Large intestine (tissue), 3 donors: Measurements from ENCODE around the gene DBX1. TPM values are rescaled to one million over a fixed set of nuclear protein-coding genes. Genes with fewer than 3 reads are reported as not detected.
A peak's percentile ranks its signal among the peaks of the same experiment; 100 is the strongest.
"Not testable (repeated sequence)": the region's sequence is repeated elsewhere in the genome, so short reads cannot be mapped to it uniquely, and the experiment has no call there.

Experiments used
- DNase-seq, 2 donors: peaks; one replicate each; pipeline versions ENCODE4 v3.0.0 to v3.0.0-alpha.2; 2013
- H3K27ac ChIP-seq: one replicate; pipeline ENCODE4 v1.5.1; 2013; ENCODE audit warnings: low read length
- H3K27me3 ChIP-seq: 2 replicates; pipeline ENCODE4 v1.6.1; 2013; ENCODE audit warnings: low read length; ENCODE audit not compliant: control insufficient read depth, insufficient read depth
- H3K36me3 ChIP-seq: 2 replicates; pipeline ENCODE4 v1.6.1; 2013; ENCODE audit warnings: low read length; ENCODE audit not compliant: control insufficient read depth, insufficient read depth
- H3K4me1 ChIP-seq: one replicate; pipeline ENCODE4 v1.6.1; 2013; ENCODE audit warnings: low read length; ENCODE audit not compliant: control insufficient read depth, insufficient read depth
- H3K4me3 ChIP-seq: one replicate; pipeline ENCODE4 v1.5.1; 2013; ENCODE audit warnings: low read length
- H3K9me3 ChIP-seq: one replicate; pipeline ENCODE4 v1.6.1; 2013; ENCODE audit warnings: mild to moderate bottlenecking, low read depth, low read length, moderate library complexity; ENCODE audit not compliant: control insufficient read depth
- WGBS: methylation state at CpG from one replicate; pipeline ENCODE4 v1.1.5; 2013; ENCODE audit warnings: low lambda C conversion rate; ENCODE audit not compliant: insufficient coverage; 5-methylcytosine and 5-hydroxymethylcytosine counted together
- polyA plus RNA-seq: library from polyadenylated mRNA; unstranded; fragments of 120-200 nt; gene quantifications from one replicate; pipeline ENCODE4 v1.2.1, GENCODE V29; 2013

DBX1 gene
- polyA plus RNA-seq, 1 donor = not detected

DNA sequence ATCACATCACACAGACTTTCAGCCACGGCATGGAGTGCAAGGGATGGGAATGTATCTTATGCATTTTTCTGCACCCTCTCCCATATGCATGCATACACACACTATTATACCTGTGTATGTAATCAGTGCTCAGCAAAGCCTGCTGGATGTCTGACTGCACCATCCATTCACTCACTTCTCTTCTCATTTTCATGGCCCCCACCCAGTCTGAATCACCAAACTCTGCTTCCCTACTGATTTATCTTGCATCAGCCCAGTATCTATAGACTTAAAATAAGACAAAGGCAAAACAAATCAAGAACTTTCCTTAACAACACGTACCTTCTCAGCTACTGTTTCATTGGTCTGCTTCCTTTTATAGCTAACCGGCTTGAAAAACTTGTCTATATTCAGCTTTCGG lies 21.6 kb downstream of the DBX1 start:
- Histone ChIP-seq H3K4me1 (no peaks in the 10 kb centered on the region), H3K4me3 (no peak overlapping the region), H3K27ac (no peak overlapping the region), H3K36me3 (no peaks in the 10 kb centered on the region), H3K9me3 (no peaks in the 10 kb centered on the region), H3K27me3 (peaks cover 7% of the 10 kb centered on the region)
- no peak for DNase-seq
- 86% methylated on average over 3 of the region's 4 CpGs for WGBS

DNA sequence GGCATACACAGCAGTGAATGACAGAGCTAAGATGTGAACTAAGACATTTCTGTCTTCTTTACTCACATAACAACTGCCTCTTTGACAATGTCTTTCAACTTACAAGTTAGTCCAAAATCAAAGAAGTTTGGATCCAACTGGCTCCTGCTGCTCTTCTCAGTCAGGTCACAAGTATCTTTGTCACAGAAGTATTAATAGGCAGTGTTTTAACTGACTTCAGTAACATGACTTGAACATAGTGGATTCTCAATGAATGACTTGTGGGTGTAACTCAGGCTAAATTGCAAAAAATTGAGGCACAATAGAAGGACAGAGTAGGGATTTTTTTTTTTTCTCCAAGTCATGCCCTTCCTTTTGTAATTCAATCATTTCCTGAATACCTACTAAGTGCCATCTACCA lies 22.6 kb downstream of the DBX1 start:
- H3K4me3 ChIP-seq = no peak overlapping the region
- H3K4me1 ChIP-seq = no peaks in the 10 kb centered on the region
- peaks cover 7% of the 10 kb centered on the region for H3K27me3 ChIP-seq
- H3K9me3 ChIP-seq = no peaks in the 10 kb centered on the region
- H3K36me3 ChIP-seq = no peaks in the 10 kb centered on the region
- no peak for DNase-seq
- H3K27ac ChIP-seq = no peak overlapping the region

DNA sequence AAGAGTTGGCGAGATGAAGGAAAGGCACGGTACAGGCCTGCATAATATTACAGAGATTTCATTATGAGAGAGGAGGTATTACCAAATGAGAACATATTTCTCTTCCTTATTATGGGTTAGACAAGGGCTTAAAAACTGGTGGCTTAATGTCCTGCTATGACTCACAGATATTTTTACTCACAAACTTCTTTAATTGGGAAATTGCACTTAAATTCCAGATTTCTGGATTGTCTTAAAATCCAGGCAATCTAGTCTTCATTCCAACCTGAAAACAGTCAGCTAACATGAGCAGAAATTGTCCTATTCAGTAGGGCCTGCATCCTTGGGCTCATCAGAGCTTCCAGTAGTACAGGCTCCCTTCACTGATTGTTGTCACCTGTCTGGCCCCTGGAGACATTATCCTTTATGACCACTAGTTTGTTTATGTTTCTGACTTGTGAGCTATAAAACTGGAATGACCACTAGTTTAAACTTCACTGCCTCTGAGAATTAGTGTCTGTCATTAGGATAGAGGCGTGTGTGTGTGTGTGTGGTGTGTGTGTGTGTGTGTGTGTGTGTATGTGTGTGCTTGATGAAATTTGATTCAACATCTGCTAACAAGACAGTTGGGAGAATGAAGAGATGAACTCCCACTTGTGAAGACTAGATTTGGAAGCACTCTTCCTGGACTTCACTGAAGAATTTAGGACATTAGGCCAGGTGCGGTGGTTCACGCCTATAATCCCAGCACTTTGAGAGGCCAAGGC lies 25.1 kb downstream of the DBX1 start:
- 100% methylated on average over 4 of the region's 5 CpGs for WGBS
- no peak for DNase-seq
- peaks cover 16% of the 10 kb centered on the region for H3K27me3 ChIP-seq
- H3K36me3 ChIP-seq = no peaks in the 10 kb centered on the region
- peaks cover 12% of the 10 kb centered on the region for H3K4me1 ChIP-seq
- H3K9me3 ChIP-seq = no peaks in the 10 kb centered on the region
- no peak overlapping the region for H3K4me3 ChIP-seq
- H3K27ac ChIP-seq = no peak overlapping the region

DNA sequence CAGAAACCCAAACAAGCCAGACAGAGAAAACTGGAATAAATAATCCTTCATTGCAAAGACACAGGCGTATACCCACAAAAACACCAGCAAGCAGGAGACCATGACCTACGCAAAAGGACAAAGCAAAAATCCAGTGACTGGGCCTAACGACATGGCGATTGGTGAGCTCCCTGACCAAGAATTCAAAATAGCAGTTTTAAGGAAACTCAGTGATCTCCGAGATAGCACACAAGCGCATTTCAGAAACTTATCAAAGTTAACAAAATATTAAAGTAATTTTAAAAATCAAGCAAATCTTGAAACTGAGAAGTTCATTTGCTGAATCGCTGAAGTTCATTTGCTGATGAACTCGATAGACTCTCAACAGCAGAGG lies 27.6 kb downstream of the DBX1 start:
- Histone ChIP-seq H3K4me3 (peak overlapping the region; percentile 42), H3K36me3 (no peaks in the 10 kb centered on the region), H3K27ac (no peak overlapping the region), H3K27me3 (peaks cover 10% of the 10 kb centered on the region), H3K9me3 (no peaks in the 10 kb centered on the region), H3K4me1 (peaks cover 26% of the 10 kb centered on the region)
- 76% methylated on average over 6 of the region's 8 CpGs for WGBS
- DNase-seq = no peak

DNA sequence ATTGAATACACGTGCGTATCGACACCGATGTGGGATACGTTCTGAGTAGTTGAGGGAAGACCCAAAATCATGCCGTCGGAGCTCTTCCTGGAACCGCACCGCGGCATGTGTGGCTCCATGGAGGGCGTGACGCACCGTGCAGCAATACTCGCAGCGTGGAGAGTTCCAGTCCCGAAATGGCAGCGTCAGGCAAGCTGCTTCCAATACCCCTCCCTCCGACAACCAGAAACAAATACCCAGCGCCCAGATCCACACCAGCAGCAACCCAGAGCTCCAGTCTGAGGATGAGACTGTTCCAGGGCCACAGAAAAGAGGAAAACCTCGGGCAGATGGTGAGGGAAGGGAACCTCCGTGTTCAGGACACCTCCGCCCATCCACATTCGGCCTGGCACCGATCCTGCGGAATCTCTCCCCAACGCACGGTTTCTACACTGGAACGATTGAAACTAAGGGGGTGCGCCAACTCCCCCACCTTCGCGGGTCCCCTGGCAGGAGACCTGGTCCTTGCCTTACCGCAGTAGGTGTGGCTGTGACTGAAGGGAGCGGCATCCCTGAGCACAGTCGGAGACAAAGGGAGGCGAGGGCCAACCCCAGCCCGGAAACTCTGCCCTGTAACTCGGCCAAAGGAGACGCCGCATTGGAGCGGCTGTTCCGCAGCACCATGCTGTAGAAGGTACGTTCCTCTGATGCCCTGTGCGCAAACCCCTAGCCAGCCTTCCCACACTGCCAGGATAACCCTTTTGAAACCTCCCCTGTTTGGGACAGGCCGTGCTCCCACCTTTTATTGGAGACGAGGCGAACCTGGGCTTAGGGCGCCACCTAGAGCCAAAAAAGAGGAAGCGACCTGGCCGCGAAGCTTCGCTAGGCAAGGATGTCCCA lies 28.2 kb downstream of the DBX1 start:
- Histone ChIP-seq H3K4me1 (peaks cover 26% of the 10 kb centered on the region), H3K36me3 (no peaks in the 10 kb centered on the region), H3K9me3 (no peaks in the 10 kb centered on the region), H3K4me3 (peak overlapping the region; percentile 42), H3K27ac (no peak overlapping the region), H3K27me3 (peaks cover 10% of the 10 kb centered on the region)
- WGBS = 60% methylated on average over 1 of the region's 51 CpGs
- DNase-seq = peak; percentile 36 to 73

DNA sequence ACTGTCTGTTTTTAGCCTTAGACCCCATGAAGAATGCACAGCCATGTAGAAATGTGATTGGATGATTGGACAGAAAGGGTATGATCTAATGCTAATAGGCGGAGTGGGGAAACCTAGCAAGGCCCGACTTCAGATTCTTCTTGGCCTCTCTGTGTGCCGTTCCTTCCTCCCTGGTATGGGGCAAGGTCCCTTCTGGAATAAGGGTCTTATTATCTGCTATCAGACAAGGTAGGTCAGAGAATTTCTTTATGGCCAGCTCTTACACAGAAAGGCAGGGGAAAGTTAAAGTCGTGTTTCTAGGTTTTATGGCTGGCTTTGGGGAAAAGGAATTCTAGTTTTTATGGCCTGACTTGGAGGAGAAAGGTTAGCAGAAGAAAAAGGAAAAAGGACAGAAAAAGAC lies 30.6 kb downstream of the DBX1 start:
- H3K4me1 ChIP-seq = peaks cover 26% of the 10 kb centered on the region
- peaks cover 10% of the 10 kb centered on the region for H3K27me3 ChIP-seq
- no peaks in the 10 kb centered on the region for H3K36me3 ChIP-seq
- 33% methylated on average over 1 of the region's 4 CpGs for WGBS
- H3K4me3 ChIP-seq = no peak overlapping the region
- DNase-seq = peak; percentile 42 to 75
- H3K9me3 ChIP-seq = no peaks in the 10 kb centered on the region
- no peak overlapping the region for H3K27ac ChIP-seq

DNA sequence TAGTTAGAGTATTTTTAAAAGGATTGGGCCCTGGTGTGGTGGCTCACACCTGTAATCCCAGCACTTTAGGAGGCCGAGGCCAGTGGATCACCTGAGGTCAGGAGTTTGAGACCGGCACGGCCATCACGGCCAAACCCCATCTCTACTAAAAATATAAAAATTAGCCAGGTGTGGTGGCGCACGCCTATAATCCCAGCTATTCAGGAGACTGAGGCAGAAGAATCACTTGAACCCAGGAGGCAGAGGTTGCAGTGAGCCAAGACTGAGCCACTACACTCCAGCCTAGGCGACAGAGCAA lies 31.8 kb downstream of the DBX1 start:
- H3K4me1 ChIP-seq = peaks cover 26% of the 10 kb centered on the region
- WGBS = no CpG with 5 or more reads among the region's 7 CpGs
- not testable (repeated sequence) for H3K27ac ChIP-seq, H3K9me3 ChIP-seq, H3K27me3 ChIP-seq, DNase-seq, H3K36me3 ChIP-seq, H3K4me3 ChIP-seq

DNA sequence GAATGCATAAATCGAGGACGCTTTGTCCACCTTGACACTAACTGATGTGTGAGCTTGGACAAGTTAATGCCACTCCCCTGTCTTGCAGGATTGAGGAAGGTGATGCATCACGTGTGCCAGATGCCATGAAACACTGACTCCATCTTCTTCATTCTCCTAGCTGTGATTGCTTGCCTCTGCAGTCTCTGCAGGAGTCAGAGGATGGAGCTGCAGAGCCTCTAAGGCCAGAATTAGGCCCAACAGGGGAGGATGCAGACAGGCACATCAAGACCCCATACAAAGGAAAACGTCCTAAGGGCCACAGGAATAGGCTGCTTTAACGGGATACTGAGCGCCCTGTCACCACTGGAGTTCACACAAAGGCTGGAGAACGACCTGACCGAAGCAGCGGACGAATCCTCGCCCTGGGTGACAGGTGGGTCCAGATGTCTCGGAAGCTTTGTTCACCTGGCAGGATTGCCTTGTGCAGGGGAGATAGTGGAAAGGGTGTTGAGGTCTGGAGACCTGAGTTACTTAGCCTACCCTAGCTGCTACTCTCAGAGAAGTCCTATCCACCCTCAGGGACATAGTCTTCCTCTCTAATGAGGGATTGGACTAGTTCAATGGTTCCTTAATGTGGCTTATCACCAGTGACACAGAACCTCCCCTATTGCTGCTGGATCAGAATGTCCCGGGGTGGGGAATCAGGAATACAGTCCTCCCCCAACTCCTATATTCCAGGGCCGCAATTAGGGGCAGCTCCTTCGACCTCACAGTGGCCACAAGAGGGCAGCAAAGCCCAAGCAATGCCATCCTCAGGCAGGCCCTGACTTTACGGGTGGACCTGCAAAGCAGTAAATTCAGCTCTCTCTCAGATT lies 32.4 kb downstream of the DBX1 start:
- no peak overlapping the region for H3K4me3 ChIP-seq
- peak; percentile 65 to 71 for DNase-seq
- no peaks in the 10 kb centered on the region for H3K9me3 ChIP-seq
- no peaks in the 10 kb centered on the region for H3K36me3 ChIP-seq
- no CpG with 5 or more reads among the region's 16 CpGs for WGBS
- peaks cover 10% of the 10 kb centered on the region for H3K27me3 ChIP-seq
- H3K4me1 ChIP-seq = peaks cover 26% of the 10 kb centered on the region
- H3K27ac ChIP-seq = no peak overlapping the region

DNA sequence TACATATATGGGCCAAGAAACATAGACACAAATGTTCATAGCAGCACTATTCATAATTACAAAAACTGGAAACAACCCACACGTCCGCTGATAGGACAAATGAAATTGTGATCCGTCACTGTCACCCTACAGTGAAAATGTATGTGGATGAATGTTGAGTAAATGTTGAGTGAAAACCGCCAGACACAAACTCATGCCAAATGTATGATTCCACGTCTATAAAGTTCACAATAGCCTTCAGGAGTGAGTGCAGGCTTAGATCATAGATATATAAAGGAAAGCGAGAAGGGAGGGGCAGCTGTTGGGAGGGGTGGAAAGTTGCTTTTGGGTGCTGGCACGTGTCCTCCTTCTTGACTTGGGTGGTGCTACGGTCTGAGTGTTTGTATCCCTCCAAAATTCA lies 33.6 kb downstream of the DBX1 start:
- DNase-seq = no peak
- Histone ChIP-seq H3K4me3 (no peak overlapping the region), H3K9me3 (no peaks in the 10 kb centered on the region), H3K4me1 (peaks cover 21% of the 10 kb centered on the region), H3K27me3 (peaks cover 5% of the 10 kb centered on the region), H3K27ac (no peak overlapping the region), H3K36me3 (no peaks in the 10 kb centered on the region)
- 100% methylated on average over 4 of the region's 8 CpGs for WGBS

DNA sequence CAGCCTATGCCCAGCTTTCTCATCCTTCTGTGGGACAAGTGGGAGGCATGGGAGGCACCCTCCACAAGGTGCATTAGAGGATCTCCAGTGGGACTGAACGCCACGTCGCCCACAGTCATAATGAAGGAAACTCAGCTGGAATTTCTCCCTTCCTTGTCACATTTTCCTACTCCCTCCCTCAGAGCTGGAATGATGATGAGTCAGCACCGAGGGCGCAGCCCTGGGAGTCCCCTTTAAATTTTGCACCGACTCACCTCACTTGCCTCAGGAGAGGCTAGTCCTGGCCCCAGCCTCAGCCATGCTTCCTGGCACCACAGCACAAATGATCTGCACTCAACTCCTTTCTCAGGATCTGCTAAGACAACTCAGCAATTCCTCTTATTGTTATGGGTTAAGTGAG lies 34.3 kb downstream of the DBX1 start:
- WGBS = no CpG with 5 or more reads among the region's 6 CpGs
- no peak overlapping the region for H3K4me3 ChIP-seq
- no peaks in the 10 kb centered on the region for H3K36me3 ChIP-seq
- no peak overlapping the region for H3K27ac ChIP-seq
- no peaks in the 10 kb centered on the region for H3K9me3 ChIP-seq
- no peak for DNase-seq
- peaks cover 21% of the 10 kb centered on the region for H3K4me1 ChIP-seq
- H3K27me3 ChIP-seq = no peaks in the 10 kb centered on the region
